ENCODE results near the gene SPANXD. TPM values are rescaled to one million over a fixed set of nuclear protein-coding genes. Genes with fewer than 3 reads are reported as not detected.

SPANXD gene
- total and polyA plus RNA-seq, 4 donors: not detected

DNA sequence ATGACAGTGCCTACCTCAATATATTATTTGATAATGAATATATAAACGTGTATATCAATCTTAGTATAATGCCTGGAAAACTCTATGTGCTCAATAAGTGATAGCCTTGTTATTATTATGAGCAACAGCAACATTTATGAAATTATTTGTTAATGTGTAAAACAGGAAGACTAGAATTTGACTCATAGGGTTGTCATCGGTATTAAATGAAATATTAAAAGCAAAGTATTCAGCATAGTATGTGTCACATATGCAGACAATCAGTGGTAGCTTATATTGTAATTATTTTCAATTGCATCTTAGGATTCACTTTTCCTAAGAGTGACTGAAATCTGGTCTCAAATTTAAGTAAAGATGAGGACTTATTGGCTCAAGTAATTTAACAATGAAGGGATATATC lies 24.6 kb downstream of the SPANXD start:
- no peaks in the 10 kb centered on the region for H3K4me1 ChIP-seq (ENCODE audit: control insufficient read depth in 5 of 5, insufficient read depth in 5 of 5, low read length in 5 of 5)
- 67 to 82% methylated on average over 2 of the region's 2 CpGs for WGBS, 2 donors

DNA sequence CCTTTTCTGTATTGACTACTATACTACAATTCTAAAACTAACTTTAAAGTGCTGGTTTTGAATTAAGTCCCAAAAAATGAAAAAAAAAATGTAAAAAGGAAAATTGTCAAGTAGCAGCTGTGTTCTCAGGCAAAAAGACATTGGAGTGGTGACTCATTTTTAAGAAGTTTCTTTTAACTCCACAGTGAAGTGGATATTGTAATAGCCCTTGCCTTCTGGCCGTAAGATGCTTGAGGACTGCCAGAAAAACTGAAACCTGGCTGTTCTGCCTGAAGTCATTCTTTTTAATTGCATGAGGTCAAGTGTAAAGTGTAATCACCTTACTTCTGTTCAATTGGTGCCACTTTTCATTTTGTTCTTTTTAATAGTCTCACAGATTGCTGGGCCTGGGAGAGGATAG lies 28.9 kb downstream of the SPANXD start:
- TF ChIP-seq, protein P1, sequence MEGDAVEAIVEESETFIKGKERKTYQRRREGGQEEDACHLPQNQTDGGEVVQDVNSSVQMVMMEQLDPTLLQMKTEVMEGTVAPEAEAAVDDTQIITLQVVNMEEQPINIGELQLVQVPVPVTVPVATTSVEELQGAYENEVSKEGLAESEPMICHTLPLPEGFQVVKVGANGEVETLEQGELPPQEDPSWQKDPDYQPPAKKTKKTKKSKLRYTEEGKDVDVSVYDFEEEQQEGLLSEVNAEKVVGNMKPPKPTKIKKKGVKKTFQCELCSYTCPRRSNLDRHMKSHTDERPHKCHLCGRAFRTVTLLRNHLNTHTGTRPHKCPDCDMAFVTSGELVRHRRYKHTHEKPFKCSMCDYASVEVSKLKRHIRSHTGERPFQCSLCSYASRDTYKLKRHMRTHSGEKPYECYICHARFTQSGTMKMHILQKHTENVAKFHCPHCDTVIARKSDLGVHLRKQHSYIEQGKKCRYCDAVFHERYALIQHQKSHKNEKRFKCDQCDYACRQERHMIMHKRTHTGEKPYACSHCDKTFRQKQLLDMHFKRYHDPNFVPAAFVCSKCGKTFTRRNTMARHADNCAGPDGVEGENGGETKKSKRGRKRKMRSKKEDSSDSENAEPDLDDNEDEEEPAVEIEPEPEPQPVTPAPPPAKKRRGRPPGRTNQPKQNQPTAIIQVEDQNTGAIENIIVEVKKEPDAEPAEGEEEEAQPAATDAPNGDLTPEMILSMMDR (IDR thresholded peaks at IDR 0.05; ENCODE audit: control extremely low read depth, extremely low read depth): no peak
- Histone ChIP-seq H3K36me3 (ENCODE audit: control insufficient read depth in 4 of 4, insufficient read depth in 4 of 4, low read length in 4 of 4) (no peaks in the 10 kb centered on the region), H3K4me3 (no peak overlapping the region), H3K27ac (ENCODE audit: low read depth in 1 of 2, low read length in 1 of 2) (no peak overlapping the region), H3K4me1 (ENCODE audit: control insufficient read depth in 5 of 5, insufficient read depth in 5 of 5, low read length in 5 of 5) (no peaks in the 10 kb centered on the region), H3K9me3 (ENCODE audit: control insufficient read depth in 4 of 4, insufficient read depth in 3 of 4, low read length in 3 of 4) (no peaks in the 10 kb centered on the region), H3K27me3 (ENCODE audit: control insufficient read depth in 3 of 3, insufficient read depth in 3 of 3, low read length in 2 of 3) (no peaks in the 10 kb centered on the region), H3K9ac (ENCODE audit: insufficient read depth in 1 of 2, low read length in 2 of 2) (no peak overlapping the region)
- peak; percentile 32 for ATAC-seq (ENCODE audit: insufficient read depth, low FRiP score)
- WGBS, 2 donors: 57 to 75% methylated on average over 1 of the region's 1 CpG
- peak in 1 of 3 donors; percentile 21 for DNase-seq

More for the DNA sequence above, 24.6 kb downstream of the SPANXD start:
- Histone ChIP-seq H3K9ac (ENCODE audit: insufficient read depth in 1 of 2, low read length in 2 of 2) (no peak overlapping the region), H3K9me3 (ENCODE audit: control insufficient read depth in 4 of 4, insufficient read depth in 3 of 4, low read length in 3 of 4) (no peaks in the 10 kb centered on the region), H3K27me3 (ENCODE audit: control insufficient read depth in 3 of 3, insufficient read depth in 3 of 3, low read length in 2 of 3) (no peaks in the 10 kb centered on the region), H3K36me3 (ENCODE audit: control insufficient read depth in 4 of 4, insufficient read depth in 4 of 4, low read length in 4 of 4) (no peaks in the 10 kb centered on the region), H3K4me3 (no peak overlapping the region), H3K27ac (ENCODE audit: low read depth in 1 of 2, low read length in 1 of 2) (no peak overlapping the region)
- ATAC-seq (ENCODE audit: insufficient read depth, low FRiP score): no peak
- DNase-seq: no peak
- TF ChIP-seq, protein P1 (IDR thresholded peaks at IDR 0.05; ENCODE audit: control extremely low read depth, extremely low read depth): no peak

DNA sequence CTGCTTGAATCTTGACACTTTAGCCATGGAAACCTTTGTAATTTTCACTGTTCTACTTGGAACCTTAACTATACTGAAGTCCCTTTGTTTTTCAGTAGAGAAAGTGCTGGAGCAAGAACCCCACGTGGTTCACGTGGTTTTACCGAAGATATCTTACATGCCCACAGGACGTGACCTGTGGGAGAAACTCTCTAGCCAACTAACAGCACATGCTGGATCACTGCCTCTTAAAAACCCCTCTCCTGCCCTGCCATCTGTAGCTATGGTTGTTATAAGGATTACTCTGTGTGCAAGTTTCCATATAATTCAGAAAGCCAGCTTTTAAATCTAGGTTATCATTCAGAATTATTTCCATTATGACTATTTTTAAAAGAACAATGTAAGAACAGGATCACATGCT lies 30.2 kb downstream of the SPANXD start:
- TF ChIP-seq, protein P1 (IDR thresholded peaks at IDR 0.05; ENCODE audit: control extremely low read depth, extremely low read depth): no peak
- no peaks in the 10 kb centered on the region for H3K36me3 ChIP-seq (ENCODE audit: control insufficient read depth in 4 of 4, insufficient read depth in 4 of 4, low read length in 4 of 4)
- H3K9me3 ChIP-seq (ENCODE audit: control insufficient read depth in 4 of 4, insufficient read depth in 3 of 4, low read length in 3 of 4): no peaks in the 10 kb centered on the region
- DNase-seq (no peak), ATAC-seq (ENCODE audit: insufficient read depth, low FRiP score) (no peak)
- no peak overlapping the region for H3K4me3 ChIP-seq
- H3K27ac ChIP-seq (ENCODE audit: low read depth in 1 of 2, low read length in 1 of 2): no peak overlapping the region
- no peak overlapping the region for H3K9ac ChIP-seq (ENCODE audit: insufficient read depth in 1 of 2, low read length in 2 of 2)
- no peaks in the 10 kb centered on the region for H3K27me3 ChIP-seq (ENCODE audit: control insufficient read depth in 3 of 3, insufficient read depth in 3 of 3, low read length in 2 of 3)
- no peaks in the 10 kb centered on the region for H3K4me1 ChIP-seq (ENCODE audit: control insufficient read depth in 5 of 5, insufficient read depth in 5 of 5, low read length in 5 of 5)
- WGBS, 2 donors: 60 to 86% methylated on average over 4 of the region's 4 CpGs

- Histone ChIP-seq H3K9me3 (ENCODE audit: control insufficient read depth in 4 of 4, insufficient read depth in 3 of 4, low read length in 3 of 4) (no peaks in the 10 kb centered on the region), H3K36me3 (ENCODE audit: control insufficient read depth in 4 of 4, insufficient read depth in 4 of 4, low read length in 4 of 4) (no peaks in the 10 kb centered on the region), H3K4me1 (ENCODE audit: control insufficient read depth in 5 of 5, insufficient read depth in 5 of 5, low read length in 5 of 5) (no peaks in the 10 kb centered on the region), H3K9ac (ENCODE audit: insufficient read depth in 1 of 2, low read length in 2 of 2) (no peak overlapping the region), H3K27me3 (ENCODE audit: control insufficient read depth in 3 of 3, insufficient read depth in 3 of 3, low read length in 2 of 3) (no peaks in the 10 kb centered on the region), H3K27ac (ENCODE audit: low read depth in 1 of 2, low read length in 1 of 2) (no peak overlapping the region), H3K4me3 (no peak overlapping the region)
- no peak for ATAC-seq (ENCODE audit: insufficient read depth, low FRiP score)
- peak; percentile 12 to 58 (median 37) for DNase-seq
- TF ChIP-seq, protein P1 (IDR thresholded peaks at IDR 0.05; ENCODE audit: control extremely low read depth, extremely low read depth): no peak
- WGBS, 2 donors: 65 to 81% methylated on average over 6 of the region's 6 CpGs
Observed at GRCh38 chrX:141662781-141663180, 35.8 kb downstream of the SPANXD start.

Data from lung (tissue), 12 donors.